ENCODE measurements around the gene CHD1.

GRCh38 chr5:98968056-98968564 lies 39.3 kb upstream of the CHD1 start:
- TF ChIP-seq CTCF (IDR thresholded peaks at IDR 0.05) (no peak), POLR2A (IDR thresholded peaks at IDR 0.05; ENCODE audit: low read depth) (no peak)

Data from esophagus muscularis mucosa (tissue), 3 donors.